Hypothalamus (tissue), 51 donors: ENCODE results near the gene PALMD.

ENCODE experiments used
- DNase-seq, 51 donors: peaks; one replicate each; lab custom pipeline; 2025; lab: John Stamatoyannopoulos, UW

PALMD gene

DNA sequence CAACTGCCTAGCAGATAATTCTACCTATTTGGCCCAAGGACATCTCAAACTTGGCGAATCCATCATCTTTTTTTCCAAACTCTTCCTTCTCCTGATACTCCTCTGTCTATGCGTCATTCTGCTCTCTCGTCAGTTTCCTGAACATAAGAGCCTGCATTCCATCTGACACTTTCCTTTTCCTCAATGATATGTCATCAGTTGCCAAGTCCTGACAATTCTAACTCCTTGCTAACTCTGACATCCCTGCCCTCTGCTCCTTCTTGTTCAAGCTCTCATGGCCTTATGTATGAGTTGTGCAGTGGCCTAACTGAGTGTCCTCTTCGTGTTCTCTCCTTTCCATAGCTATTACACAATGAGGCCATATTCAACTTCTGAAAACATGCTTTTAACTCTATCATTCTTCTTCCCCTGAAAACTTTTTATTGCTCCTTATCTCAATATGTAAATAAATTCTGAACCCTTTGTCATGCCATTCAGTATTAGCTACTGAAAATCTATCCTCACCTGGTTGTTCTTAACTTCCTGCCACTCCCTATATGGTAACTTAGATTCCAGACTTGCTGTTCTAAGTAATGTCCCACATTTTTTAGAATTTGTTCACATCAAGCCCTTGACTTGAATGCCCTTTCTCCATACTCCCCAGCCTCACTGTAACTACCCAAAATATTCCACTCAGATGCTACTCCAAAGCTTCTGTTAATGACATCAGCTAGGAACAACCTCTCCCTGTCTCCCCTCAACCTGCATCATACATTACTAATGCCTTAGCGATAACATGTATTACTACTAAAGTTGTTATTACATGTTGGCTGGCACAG lies 11.5 kb downstream of the PALMD start:
- no peak for DNase-seq

GRCh38 chr1:99658031-99658290 lies 12.0 kb downstream of the PALMD start:
- no peak for DNase-seq

GRCh38 chr1:99659755-99660210 lies 13.9 kb downstream of the PALMD start:
- no peak for DNase-seq

DNA sequence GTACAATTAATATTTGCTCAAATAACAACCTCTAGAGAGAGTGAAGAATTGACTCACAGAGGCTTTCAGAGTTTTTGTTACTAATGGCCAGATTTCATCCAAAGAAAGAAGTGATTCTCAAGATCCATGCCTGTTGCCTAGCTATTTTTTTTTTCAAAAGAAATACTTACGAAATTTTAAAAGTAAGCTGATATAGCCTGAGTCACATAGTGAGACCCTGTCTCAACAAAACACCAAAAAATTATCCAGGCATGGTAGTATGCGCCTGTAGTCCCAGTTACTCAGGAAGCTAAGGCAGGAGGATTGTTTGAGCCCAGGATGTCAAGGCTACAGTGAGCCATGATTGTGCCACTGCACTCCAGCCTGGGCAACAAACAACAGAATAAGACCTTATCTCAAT lies 14.6 kb downstream of the PALMD start:
- DNase-seq: no peak

GRCh38 chr1:99661780-99662179 lies 15.9 kb downstream of the PALMD start:
- DNase-seq: no peak

GRCh38 chr1:99662539-99663080 lies 16.7 kb downstream of the PALMD start:
- peak in 7 of 51 donors; percentile 7 to 51 (median 29) for DNase-seq

- DNase-seq: no peak
Measured at GRCh38 chr1:99663501-99663900, 17.6 kb downstream of the PALMD start.

DNA sequence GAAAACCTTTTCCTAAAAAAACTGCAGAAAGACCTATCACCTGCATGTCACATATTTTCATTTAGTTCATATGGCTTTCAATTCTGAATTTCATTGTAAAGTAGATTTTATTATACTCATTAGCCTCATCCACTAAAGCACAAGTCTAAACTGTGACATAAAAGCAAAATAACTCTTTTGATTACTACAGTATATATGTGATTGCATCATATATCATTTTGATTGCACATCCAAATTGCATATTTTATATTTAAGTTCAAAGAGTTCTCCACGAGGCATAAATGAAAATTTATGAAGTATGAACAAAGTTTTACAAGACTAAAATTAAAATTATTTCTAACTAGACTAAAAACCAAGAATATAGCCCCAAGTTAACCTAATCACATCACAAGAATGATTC lies 19.3 kb downstream of the PALMD start:
- no peak for DNase-seq

GRCh38 chr1:99669376-99669775 lies 23.5 kb downstream of the PALMD start:
- DNase-seq: no peak

GRCh38 chr1:99669821-99670220 lies 23.9 kb downstream of the PALMD start:
- DNase-seq: no peak

GRCh38 chr1:99670583-99670982 lies 24.7 kb downstream of the PALMD start:
- no peak for DNase-seq

- peak in 1 of 51 donors; percentile 20 for DNase-seq
Measured at GRCh38 chr1:99672038-99672437, 26.1 kb downstream of the PALMD start.

DNA sequence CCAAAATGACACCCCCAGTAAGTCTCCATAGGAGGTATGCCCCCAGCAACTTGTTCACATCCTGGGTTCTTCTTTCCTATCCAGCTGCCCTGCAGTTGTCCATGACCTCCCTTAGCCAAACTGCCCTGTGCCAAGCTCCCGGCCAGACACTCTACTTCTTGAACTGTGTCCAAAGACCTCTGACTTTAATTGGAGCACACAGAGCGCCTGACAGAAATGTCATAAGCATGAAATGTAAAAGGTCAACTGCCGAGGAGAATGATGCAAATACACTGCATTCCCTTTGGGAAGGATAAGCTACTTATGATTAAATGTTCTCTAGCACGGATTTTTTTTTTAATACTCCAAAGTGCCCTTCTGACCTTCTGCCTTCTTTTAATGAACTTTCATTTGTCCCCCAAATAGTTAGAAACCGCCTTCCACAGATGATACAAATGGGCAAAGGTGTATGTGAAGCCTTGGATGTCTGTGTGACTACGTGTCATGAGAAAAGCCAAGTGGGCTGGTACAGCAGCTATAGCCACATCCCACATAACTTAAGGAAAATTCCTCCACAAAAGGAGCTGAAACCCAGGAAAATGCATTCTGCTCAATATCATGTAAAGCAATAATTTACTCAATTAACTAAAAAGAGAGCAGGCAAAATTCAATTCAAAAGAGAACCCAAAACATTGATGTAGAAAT lies 26.8 kb downstream of the PALMD start:
- no peak for DNase-seq

DNA sequence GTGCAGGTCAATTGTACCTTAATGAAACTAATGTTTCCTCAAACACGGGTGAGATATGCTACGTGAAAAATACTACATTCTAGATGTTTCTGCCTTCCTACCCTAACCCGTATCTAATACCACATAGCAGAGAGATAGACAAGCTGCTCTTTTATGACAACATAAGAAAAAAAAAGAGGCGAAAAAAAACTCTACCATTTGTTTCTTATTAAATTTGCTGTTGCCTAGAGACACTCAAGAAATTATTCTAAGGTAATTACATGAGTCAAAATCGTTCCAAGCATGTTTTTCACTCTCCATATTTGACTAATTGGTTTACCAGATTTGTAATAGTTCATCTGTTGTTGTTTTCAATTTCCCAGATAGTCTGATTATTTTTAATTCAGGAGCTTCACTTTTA lies 27.4 kb downstream of the PALMD start:
- DNase-seq: no peak

GRCh38 chr1:99674115-99675064 lies 28.5 kb downstream of the PALMD start:
- no peak for DNase-seq

DNA sequence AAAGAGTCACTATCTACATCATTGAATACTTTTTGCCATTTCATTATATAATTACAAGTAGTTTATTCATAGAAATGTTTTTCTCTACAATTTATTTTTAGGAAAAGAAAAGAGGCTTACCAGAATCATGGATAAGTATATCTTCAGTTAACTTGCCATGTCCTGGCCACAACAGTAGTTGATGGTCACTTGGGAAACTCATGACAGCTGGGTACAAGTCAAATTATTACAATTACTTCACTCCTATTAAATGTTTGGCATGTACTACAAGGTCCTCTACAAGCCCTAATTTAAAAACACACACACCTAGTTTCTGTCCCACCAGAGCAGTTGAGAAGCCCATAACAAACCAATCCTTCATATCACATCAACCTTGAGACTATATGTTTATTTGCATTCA lies 29.4 kb downstream of the PALMD start:
- no peak for DNase-seq

- no peak for DNase-seq
Measured at GRCh38 chr1:99675994-99676393, 30.1 kb downstream of the PALMD start.

- no peak for DNase-seq
Measured at GRCh38 chr1:99676876-99677275, 31.0 kb downstream of the PALMD start.

- no peak for DNase-seq
Measured at GRCh38 chr1:99677416-99677815, 31.5 kb downstream of the PALMD start.

GRCh38 chr1:99680270-99680669 lies 34.4 kb downstream of the PALMD start:
- DNase-seq: peak in 1 of 51 donors; percentile 17

- no peak for DNase-seq
Measured at GRCh38 chr1:99681583-99681982, 35.7 kb downstream of the PALMD start.
